ENCODE data around the gene MUC21.
"Not testable (repeated sequence)": the region's sequence is repeated elsewhere in the genome, so short reads cannot be mapped to it uniquely, and the experiment has no call there.

Gene MUC21

GRCh38 chr6:30970946-30971345, 12.6 kb upstream of the MUC21 start:
- DNase-seq = no peak

- DNase-seq = no peak
Observed at GRCh38 chr6:30972816-30973215, 10.7 kb upstream of the MUC21 start.

GRCh38 chr6:30974490-30975252, 8.8 kb upstream of the MUC21 start:
- no peak for DNase-seq

GRCh38 chr6:30979141-30979540, 4.4 kb upstream of the MUC21 start:
- DNase-seq = no peak

GRCh38 chr6:30979690-30980089, 3.8 kb upstream of the MUC21 start:
- DNase-seq = no peak

- no peak for DNase-seq
Observed at GRCh38 chr6:30981942-30982772, 1.4 kb upstream of the MUC21 start.

GRCh38 chr6:30985490-30985889, 2.0 kb downstream of the MUC21 start:
- DNase-seq = no peak

- no peak for DNase-seq
Observed at GRCh38 chr6:30987304-30987703, 3.8 kb downstream of the MUC21 start.

GRCh38 chr6:30988209-30988825, 4.8 kb downstream of the MUC21 start:
- DNase-seq = no peak

GRCh38 chr6:30990422-30991086, 7.0 kb downstream of the MUC21 start:
- no peak for DNase-seq

GRCh38 chr6:30991891-30992290, 8.4 kb downstream of the MUC21 start:
- DNase-seq = no peak

- DNase-seq = no peak
Observed at GRCh38 chr6:30997301-30997700, 13.8 kb downstream of the MUC21 start.

- DNase-seq = no peak
Observed at GRCh38 chr6:30998785-30999184, 15.3 kb downstream of the MUC21 start.

GRCh38 chr6:31000067-31000860, 16.7 kb downstream of the MUC21 start:
- not testable (repeated sequence) for DNase-seq

GRCh38 chr6:31001281-31001888, 17.9 kb downstream of the MUC21 start:
- DNase-seq = no peak

- no peak for DNase-seq
Observed at GRCh38 chr6:31002471-31002870, 19.0 kb downstream of the MUC21 start.

- no peak for DNase-seq
Observed at GRCh38 chr6:31004794-31005193, 21.3 kb downstream of the MUC21 start.

- no peak for DNase-seq
Observed at GRCh38 chr6:31005249-31006020, 21.9 kb downstream of the MUC21 start.

GRCh38 chr6:31007694-31008093, 24.2 kb downstream of the MUC21 start:
- no peak for DNase-seq

GRCh38 chr6:31008165-31008564, 24.6 kb downstream of the MUC21 start:
- DNase-seq = no peak

- DNase-seq = no peak
Observed at GRCh38 chr6:31009731-31010130, 26.2 kb downstream of the MUC21 start.
